ENCODE measurements around the gene SMC3. TPM values are rescaled to one million over a fixed set of nuclear protein-coding genes. Genes with fewer than 3 reads are reported as not detected.

Gene SMC3
- total and polyA plus RNA-seq, 7 donors, result 15.3 to 25.3 (median 19.2) TPM

GRCh38 chr10:110548002-110548401, 19.5 kb upstream of the SMC3 start:
- Histone ChIP-seq H3K9me3 (no peaks in the 10 kb centered on the region), H3K27me3 (ENCODE audit: insufficient read depth in 3 of 3, low read length in 2 of 3) (peaks cover 0 to 13% (median 1%) of the 10 kb centered on the region in 3 donors), H3K4me3 (no peak overlapping the region), H3K27ac (no peak overlapping the region), H3K36me3 (ENCODE audit: insufficient read depth in 1 of 2, low read depth in 1 of 2) (no peaks in the 10 kb centered on the region), H3K4me1 (no peaks in the 10 kb centered on the region)
- intact Hi-C loops (cut with DNase I), result loop anchor here (5.0 kb wide), 2 partner anchors 196 to 411 kb away; no protein-coding TSS in a partner anchor
- no peak for ATAC-seq
- DNase-seq, result no peak
- TF ChIP-seq, protein P1, sequence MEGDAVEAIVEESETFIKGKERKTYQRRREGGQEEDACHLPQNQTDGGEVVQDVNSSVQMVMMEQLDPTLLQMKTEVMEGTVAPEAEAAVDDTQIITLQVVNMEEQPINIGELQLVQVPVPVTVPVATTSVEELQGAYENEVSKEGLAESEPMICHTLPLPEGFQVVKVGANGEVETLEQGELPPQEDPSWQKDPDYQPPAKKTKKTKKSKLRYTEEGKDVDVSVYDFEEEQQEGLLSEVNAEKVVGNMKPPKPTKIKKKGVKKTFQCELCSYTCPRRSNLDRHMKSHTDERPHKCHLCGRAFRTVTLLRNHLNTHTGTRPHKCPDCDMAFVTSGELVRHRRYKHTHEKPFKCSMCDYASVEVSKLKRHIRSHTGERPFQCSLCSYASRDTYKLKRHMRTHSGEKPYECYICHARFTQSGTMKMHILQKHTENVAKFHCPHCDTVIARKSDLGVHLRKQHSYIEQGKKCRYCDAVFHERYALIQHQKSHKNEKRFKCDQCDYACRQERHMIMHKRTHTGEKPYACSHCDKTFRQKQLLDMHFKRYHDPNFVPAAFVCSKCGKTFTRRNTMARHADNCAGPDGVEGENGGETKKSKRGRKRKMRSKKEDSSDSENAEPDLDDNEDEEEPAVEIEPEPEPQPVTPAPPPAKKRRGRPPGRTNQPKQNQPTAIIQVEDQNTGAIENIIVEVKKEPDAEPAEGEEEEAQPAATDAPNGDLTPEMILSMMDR (IDR thresholded peaks at IDR 0.05), result no peak
- WGBS, 3 donors, result 52 to 55% (median 55%) methylated on average over 5 of the region's 5 CpGs

GRCh38 chr10:110549211-110549610, 18.3 kb upstream of the SMC3 start:
- H3K4me3 ChIP-seq, result no peak overlapping the region
- H3K27ac ChIP-seq, result no peak overlapping the region
- ATAC-seq (no peak), DNase-seq (no peak)
- WGBS, 3 donors, result 70 to 71% (median 70%) methylated on average over 5 of the region's 5 CpGs
- H3K36me3 ChIP-seq (ENCODE audit: insufficient read depth in 1 of 2, low read depth in 1 of 2), result no peaks in the 10 kb centered on the region
- no peaks in the 10 kb centered on the region for H3K4me1 ChIP-seq
- intact Hi-C loops (cut with DNase I), result loop anchor here (5.0 kb wide), 2 partner anchors 197 to 412 kb away; no protein-coding TSS in a partner anchor
- H3K27me3 ChIP-seq (ENCODE audit: insufficient read depth in 3 of 3, low read length in 2 of 3), result peaks cover 0 to 13% (median 1%) of the 10 kb centered on the region in 3 donors
- TF ChIP-seq, protein P1 (IDR thresholded peaks at IDR 0.05), result no peak
- H3K9me3 ChIP-seq, result no peaks in the 10 kb centered on the region

- intact Hi-C loops (cut with DNase I), result no loop called here
Observed at GRCh38 chr10:110553905-110554304, 13.6 kb upstream of the SMC3 start.

GRCh38 chr10:110556296-110556695, 11.2 kb upstream of the SMC3 start:
- H3K4me3 ChIP-seq, result no peak overlapping the region
- no peaks in the 10 kb centered on the region for H3K36me3 ChIP-seq (ENCODE audit: insufficient read depth in 1 of 2, low read depth in 1 of 2)
- DNase-seq, result no peak
- H3K27ac ChIP-seq, result no peak overlapping the region
- no peaks in the 10 kb centered on the region for H3K9me3 ChIP-seq
- TF ChIP-seq, protein P1 (IDR thresholded peaks at IDR 0.05), result no peak
- 93% methylated on average over 1 of the region's 1 CpG for WGBS, 3 donors
- H3K4me1 ChIP-seq, result no peaks in the 10 kb centered on the region
- ATAC-seq, result no peak
- H3K27me3 ChIP-seq (ENCODE audit: insufficient read depth in 3 of 3, low read length in 2 of 3), result peaks cover 3 to 7% (median 3%) of the 10 kb centered on the region in 3 donors
- intact Hi-C loops (cut with DNase I), result loop anchor here in 1 of 2 donors (5.0 kb wide), 1 partner anchor 419 kb away; no protein-coding TSS in a partner anchor

More at GRCh38 chr10:110553905-110554304, 13.6 kb upstream of the SMC3 start:
- Histone ChIP-seq H3K27ac (no peak overlapping the region), H3K4me1 (no peaks in the 10 kb centered on the region), H3K4me3 (no peak overlapping the region), H3K36me3 (ENCODE audit: insufficient read depth in 1 of 2, low read depth in 1 of 2) (no peaks in the 10 kb centered on the region), H3K9me3 (no peaks in the 10 kb centered on the region), H3K27me3 (ENCODE audit: insufficient read depth in 3 of 3, low read length in 2 of 3) (peaks cover 0 to 13% (median 3%) of the 10 kb centered on the region in 3 donors)
- TF ChIP-seq, protein P1 (IDR thresholded peaks at IDR 0.05), result no peak
- WGBS, 3 donors, result 37 to 62% (median 40%) methylated on average over 2 of the region's 2 CpGs
- no peak for DNase-seq
- ATAC-seq, result no peak

All from psoas muscle (tissue), 8 donors.